Measurements from ENCODE around the gene TSPAN9.

TSPAN9 gene

GRCh38 chr12:3326156-3326849, 249.1 kb downstream of the TSPAN9 start:
- DNase-seq, result no peak

GRCh38 chr12:3326850-3327780, 249.9 kb downstream of the TSPAN9 start:
- no peak for DNase-seq

GRCh38 chr12:3328081-3328480, 250.9 kb downstream of the TSPAN9 start:
- no peak for DNase-seq

GRCh38 chr12:3328571-3328970, 251.4 kb downstream of the TSPAN9 start:
- DNase-seq, result no peak

- DNase-seq, result no peak
Measured at GRCh38 chr12:3329361-3329760, 252.2 kb downstream of the TSPAN9 start.

- no peak for DNase-seq
Measured at GRCh38 chr12:3330976-3331510, 253.9 kb downstream of the TSPAN9 start.

GRCh38 chr12:3332188-3332587, 255.0 kb downstream of the TSPAN9 start:
- no peak for DNase-seq

- no peak for DNase-seq
Measured at GRCh38 chr12:3333583-3333982, 256.4 kb downstream of the TSPAN9 start.

- no peak for DNase-seq
Measured at GRCh38 chr12:3333991-3334391, 256.8 kb downstream of the TSPAN9 start.

GRCh38 chr12:3335078-3335487, 257.9 kb downstream of the TSPAN9 start:
- no peak for DNase-seq

Measured in GF-D8 (cell line).